ENCODE results near the gene GATA6.

DNA sequence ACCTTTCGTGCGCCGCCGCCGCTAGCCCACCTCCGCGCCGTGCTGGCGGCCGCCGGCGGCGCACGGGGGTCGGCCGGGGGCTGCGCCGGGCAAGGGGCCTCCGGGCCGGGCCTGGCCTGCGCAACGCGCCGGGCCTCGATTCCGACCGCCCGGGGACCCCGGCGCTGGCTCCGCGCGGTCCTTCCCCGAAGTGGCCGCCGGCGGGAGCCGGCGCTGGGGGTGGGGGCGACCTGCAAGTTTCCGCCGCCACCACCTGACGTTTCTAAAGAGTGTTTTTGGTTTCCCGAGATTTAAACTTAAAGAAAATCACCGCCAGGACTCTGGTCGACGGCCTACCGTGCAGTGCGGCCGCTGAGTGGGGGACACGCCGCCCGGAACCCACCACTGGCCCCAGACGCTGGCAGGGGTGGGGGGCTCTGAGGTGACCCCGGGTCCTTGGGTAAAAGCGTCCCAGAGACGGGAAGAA, 3.8 kb upstream of the GATA6 start:
- TF ChIP-seq, protein P1, sequence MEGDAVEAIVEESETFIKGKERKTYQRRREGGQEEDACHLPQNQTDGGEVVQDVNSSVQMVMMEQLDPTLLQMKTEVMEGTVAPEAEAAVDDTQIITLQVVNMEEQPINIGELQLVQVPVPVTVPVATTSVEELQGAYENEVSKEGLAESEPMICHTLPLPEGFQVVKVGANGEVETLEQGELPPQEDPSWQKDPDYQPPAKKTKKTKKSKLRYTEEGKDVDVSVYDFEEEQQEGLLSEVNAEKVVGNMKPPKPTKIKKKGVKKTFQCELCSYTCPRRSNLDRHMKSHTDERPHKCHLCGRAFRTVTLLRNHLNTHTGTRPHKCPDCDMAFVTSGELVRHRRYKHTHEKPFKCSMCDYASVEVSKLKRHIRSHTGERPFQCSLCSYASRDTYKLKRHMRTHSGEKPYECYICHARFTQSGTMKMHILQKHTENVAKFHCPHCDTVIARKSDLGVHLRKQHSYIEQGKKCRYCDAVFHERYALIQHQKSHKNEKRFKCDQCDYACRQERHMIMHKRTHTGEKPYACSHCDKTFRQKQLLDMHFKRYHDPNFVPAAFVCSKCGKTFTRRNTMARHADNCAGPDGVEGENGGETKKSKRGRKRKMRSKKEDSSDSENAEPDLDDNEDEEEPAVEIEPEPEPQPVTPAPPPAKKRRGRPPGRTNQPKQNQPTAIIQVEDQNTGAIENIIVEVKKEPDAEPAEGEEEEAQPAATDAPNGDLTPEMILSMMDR (conservative IDR thresholded peaks at IDR 0.05 in 1 of 2, IDR thresholded peaks at IDR 0.05 in 1 of 2; ENCODE audit: low read depth in 1 of 2, low read length in 2 of 2), result no peak
- TF ChIP-seq EZH2 (IDR thresholded peaks at IDR 0.05; ENCODE audit: low read length, missing control alignments), result no peak
